Measurements from ENCODE around the gene TMEM43. TPM values are rescaled to one million over a fixed set of nuclear protein-coding genes. Genes with fewer than 3 reads are reported as not detected.

Gene TMEM43
- total RNA-seq, 1 donor from 2014 or later: 71.4 TPM

GRCh38 chr3:14122301-14122700 lies 2.6 kb upstream of the TMEM43 start:
- no peak for DNase-seq

- DNase-seq: no peak
These were observed 1.3 kb upstream of the TMEM43 start for GRCh38 chr3:14123308-14124222.

GRCh38 chr3:14124223-14124614 lies 633 bp upstream of the TMEM43 start:
- DNase-seq: peak; percentile 24

GRCh38 chr3:14125193-14126016 lies 553 bp downstream of the TMEM43 start:
- DNase-seq: peak; percentile 33

- no peak for DNase-seq
These were observed 1.4 kb downstream of the TMEM43 start for GRCh38 chr3:14126017-14126886.

- no peak for DNase-seq
These were observed 2.1 kb downstream of the TMEM43 start for GRCh38 chr3:14126887-14127505.

- no peak for DNase-seq
These were observed 2.8 kb downstream of the TMEM43 start for GRCh38 chr3:14127516-14128161.

- no peak for DNase-seq
These were observed 3.9 kb downstream of the TMEM43 start for GRCh38 chr3:14128724-14129123.

- no peak for DNase-seq
These were observed 4.4 kb downstream of the TMEM43 start for GRCh38 chr3:14129296-14129695.

- no peak for DNase-seq
These were observed 5.4 kb downstream of the TMEM43 start for GRCh38 chr3:14130230-14130629.

GRCh38 chr3:14130707-14131106 lies 5.9 kb downstream of the TMEM43 start:
- no peak for DNase-seq

- DNase-seq: no peak
These were observed 6.3 kb downstream of the TMEM43 start for GRCh38 chr3:14131134-14131533.

GRCh38 chr3:14132120-14132519 lies 7.3 kb downstream of the TMEM43 start:
- DNase-seq: no peak

- DNase-seq: no peak
These were observed 7.8 kb downstream of the TMEM43 start for GRCh38 chr3:14132689-14133088.

- no peak for DNase-seq
These were observed 8.4 kb downstream of the TMEM43 start for GRCh38 chr3:14133188-14133800.

GRCh38 chr3:14133876-14134275 lies 9.0 kb downstream of the TMEM43 start:
- no peak for DNase-seq

GRCh38 chr3:14134291-14134690 lies 9.4 kb downstream of the TMEM43 start:
- DNase-seq: no peak

GRCh38 chr3:14135581-14135980 lies 10.7 kb downstream of the TMEM43 start:
- no peak for DNase-seq

- DNase-seq: no peak
These were observed 12.2 kb downstream of the TMEM43 start for GRCh38 chr3:14137004-14137403.

- DNase-seq: no peak
These were observed 12.6 kb downstream of the TMEM43 start for GRCh38 chr3:14137445-14137844.

Measured in skin of body (tissue), 2 donors.